K562 (cell line): ENCODE data around the gene CEP76. TPM values are rescaled to one million over a fixed set of nuclear protein-coding genes. Genes with fewer than 3 reads are reported as not detected.

Experiments used
- ATAC-seq: fragments of 200-7000 bp; cut with Tn5 transposase; 3 replicates; pipeline ENCODE4 v1.9.1; 2020; ENCODE audit warnings: moderate library complexity
- BruUV-seq: library from RNA; stranded (reverse); fragments of 400-500 nt; replicated peaks from 2 replicates; lab custom pipeline; 2021; lab: Mats Ljungman, UMichigan
- CTCF ChIA-PET: fragments of 300-600 bp; formaldehyde crosslinking; extraction: SDS; loops from one replicate; lab custom pipeline; 2021; ENCODE audit warnings: low intra/inter-chr PET ratio; lab: Yijun Ruan, JAX
- POLR2A ChIA-PET: fragments of 300-600, 350-650 bp; sonication (Branson Sonifier 250); formaldehyde crosslinking; extraction: SDS; loops from one replicate; lab custom pipeline; 2021; ENCODE audit warnings: antibody characterized with exemption, inconsistent platforms; lab: Yijun Ruan, JAX
- DNase-seq, 4 experiments: peaks; one replicate each; pipeline versions ENCODE4 v3.0.0 to v3.0.0-alpha.2; 2011 to 2018; ENCODE audit warnings: low spot score in 3 of 4, mixed read lengths in 3 of 4; ENCODE audit errors: extremely low read depth in 1 of 4
- FAIRE-seq: peaks from 2 replicates; lab custom pipeline; 2011; peaks lifted over from hg19 to GRCh38; lab: Jason Lieb, UNC
- H2AFZ ChIP-seq: 2 replicates; pipeline ENCODE4 v1.6.0; 2011; ENCODE audit warnings: low read depth, low read length, control low read depth, inconsistent platforms
- H3K27ac ChIP-seq: fragments of 200-600 bp; 3 replicates; pipeline ENCODE4 v1.8.0; 2011; ENCODE audit warnings: low read depth, mild to moderate bottlenecking, control low read depth, inconsistent platforms, low read length, moderate library complexity, mixed read lengths; ENCODE audit errors: extremely low read depth
- H3K27me3 ChIP-seq, 2 experiments: fragments of 300-600 bp in 1 of 2; 2 replicates in 1 of 2; 3 replicates in 1 of 2; pipeline versions ENCODE4 v1.6.0 to v1.8.0; 2011; ENCODE audit warnings: inconsistent platforms in 2 of 2, low read length in 2 of 2, mild to moderate bottlenecking in 1 of 2, mixed read lengths in 1 of 2, moderate library complexity in 1 of 2; ENCODE audit not compliant: control insufficient read depth in 2 of 2, insufficient read depth in 2 of 2
- H3K36me3 ChIP-seq: fragments of 300-600 bp; 3 replicates; pipeline ENCODE4 v1.8.0; 2011; ENCODE audit warnings: mild to moderate bottlenecking, low read length, inconsistent platforms; ENCODE audit not compliant: control insufficient read depth, insufficient read depth
- H3K4me1 ChIP-seq, 2 experiments: fragments of 200-600 bp in 1 of 2; replicated peaks in 1 of 2; 2 replicates in 1 of 2; 3 replicates in 1 of 2; pipeline versions ENCODE4 v1.5.1 to v1.8.0; 2011; ENCODE audit warnings: inconsistent platforms in 2 of 2, low read length in 2 of 2, mild to moderate bottlenecking in 1 of 2, mixed read lengths in 1 of 2, moderate library complexity in 1 of 2; ENCODE audit not compliant: control insufficient read depth in 2 of 2, insufficient read depth in 2 of 2
- H3K4me2 ChIP-seq: 2 replicates; pipeline ENCODE4 v1.6.1; 2011; ENCODE audit warnings: low read length, control low read depth, inconsistent platforms, mixed read lengths; ENCODE audit not compliant: insufficient read depth
- H3K4me3 ChIP-seq: fragments of 200-600 bp; sonication (generic), shearing (Covaris generic); 2 replicates; pipeline ENCODE4 v1.5.1; 2016; ENCODE audit warnings: control low read depth, inconsistent platforms
- H3K79me2 ChIP-seq: fragments of 200-600 bp; 3 replicates; pipeline ENCODE4 v1.8.0; 2011; ENCODE audit warnings: low read length, inconsistent platforms; ENCODE audit not compliant: control insufficient read depth, insufficient read depth
- H3K9ac ChIP-seq, 2 experiments: 2 replicates each; pipeline versions ENCODE4 v1.6.0 to v1.6.1; 2011; ENCODE audit warnings: low read depth in 2 of 2, low read length in 2 of 2, control low read depth in 1 of 2, inconsistent platforms in 1 of 2, mild to moderate bottlenecking in 1 of 2, mixed read lengths in 1 of 2; ENCODE audit not compliant: insufficient read depth in 1 of 2
- H3K9me1 ChIP-seq: one replicate; pipeline ENCODE4 v1.6.0; 2011; ENCODE audit warnings: inconsistent platforms, mild to moderate bottlenecking, low read length, moderate library complexity; ENCODE audit not compliant: control insufficient read depth, insufficient read depth
- H3K9me3 ChIP-seq: replicated peaks from 2 replicates; pipeline ENCODE4 v1.5.1; 2011; ENCODE audit warnings: low read depth, low read length, inconsistent platforms; ENCODE audit not compliant: control insufficient read depth, insufficient read depth
- H4K20me1 ChIP-seq: replicated peaks from 2 replicates; pipeline ENCODE4 v1.6.1; 2011; ENCODE audit warnings: low read length, inconsistent platforms, mixed read lengths; ENCODE audit not compliant: control insufficient read depth, insufficient read depth
- CAMTA2 ChIP-seq: fragments of 250-450 bp; sonication (Bioruptor Pico); conservative IDR thresholded peaks from 2 replicates; pipeline ENCODE4 v1.5.1; 2022
- CTCF ChIP-seq, 3 experiments: IDR thresholded peaks in 2 of 3; conservative IDR thresholded peaks in 1 of 3; 2 replicates each; pipeline ENCODE4 v1.5.1; 2011 to 2012; ENCODE audit warnings: low read length in 3 of 3, mild to moderate bottlenecking in 3 of 3, control low read depth in 2 of 3, improper control_type of control experiment in 1 of 3, inconsistent platforms in 1 of 3, low read depth in 1 of 3, mixed read lengths in 1 of 3, moderate library complexity in 1 of 3; ENCODE audit not compliant: insufficient read depth in 2 of 3
- KAT2B ChIP-seq: IDR thresholded peaks from one replicate; pipeline ENCODE4 v1.6.1; 2012; ENCODE audit warnings: low read depth, mild to moderate bottlenecking, control low read depth, inconsistent platforms, low read length, moderate library complexity
- RAD21 ChIP-seq, 2 experiments: fragments of 250-450 bp in 1 of 2; fragments of 450-650 bp in 1 of 2; sonication (Bioruptor Pico) in 1 of 2; formaldehyde crosslinking in 1 of 2; IDR thresholded peaks in 1 of 2; conservative IDR thresholded peaks in 1 of 2; 2 replicates each; pipeline versions ENCODE4 v1.4.0 to v1.8.0; 2020 to 2022; ENCODE audit warnings: mild to moderate bottlenecking in 2 of 2, moderate library complexity in 1 of 2
- RBM25 ChIP-seq: fragments of 200-400 bp; formaldehyde crosslinking; IDR thresholded peaks from 2 replicates; pipeline ENCODE4 v1.6.1; 2018; ENCODE audit warnings: low read length, low read depth, moderate library complexity; ENCODE audit not compliant: severe bottlenecking
- RNF2 ChIP-seq: sonication (generic); IDR thresholded peaks from 2 replicates; pipeline ENCODE4 v1.6.1; 2016
- SAP30 ChIP-seq: fragments of 200-600 bp; sonication (generic); IDR thresholded peaks from 2 replicates; pipeline ENCODE4 v1.6.1; 2012; ENCODE audit warnings: borderline replicate concordance, low read depth, mild to moderate bottlenecking, moderate library complexity, low read length, control low read depth, inconsistent platforms; ENCODE audit not compliant: insufficient read depth, poor library complexity, severe bottlenecking
- SIN3B ChIP-seq: fragments of 450-650 bp; IDR thresholded peaks from 2 replicates; pipeline ENCODE4 v1.6.1; 2017; ENCODE audit warnings: low read depth, mild to moderate bottlenecking, moderate library complexity
- ZNF174 ChIP-seq: fragments of 250-450 bp; sonication (Bioruptor Pico); IDR thresholded peaks from 2 replicates; pipeline ENCODE4 v1.4.0; 2020; ENCODE audit warnings: mild to moderate bottlenecking
- WGBS: fragments of 100-300 bp; shearing (Covaris generic); methylation state at CpG from one replicate; pipeline ENCODE4 v1.1.6; 2016; ENCODE audit warnings: low coverage, mixed read lengths; ENCODE audit not compliant: insufficient coverage; ENCODE audit errors: missing lambda C conversion rate; 5-methylcytosine and 5-hydroxymethylcytosine counted together
- in situ Hi-C: fragments of 300-500 bp; cut with MboI; formaldehyde crosslinking; loops from 4 replicates; pipeline ENCODE4 v1.15.0; 2018; ENCODE audit warnings: inconsistent platforms, mixed read lengths
- intact Hi-C: fragments of 100-400 bp; cut with micrococcal nuclease; formaldehyde crosslinking; loops from 2 replicates; pipeline ENCODE4 v1.14.2; 2022
- polyA plus RNA-seq, 8 experiments: library from polyadenylated mRNA; depleted of rRNA in 4 of 8; stranded (reverse) in 5 of 8; unstranded in 3 of 8; fragments of >200 nt; fragmentation: Nextera tagmentation in 2 of 8; fragmentation: Illumina TruSeq in 1 of 8; extraction: Ambion mirVana in 2 of 8; extraction: Trizol in 1 of 8; gene quantifications; 2 replicates each; pipeline versions ENCODE4 v1.2.1 to v1.2.3, GENCODE V29; 2011 to 2014; ENCODE audit warnings: inconsistent platforms in 1 of 8, missing spikeins in 1 of 8
- total RNA-seq, 7 experiments: library from RNA; depleted of rRNA in 6 of 7; stranded (reverse); fragments of >200 nt in 6 of 7; fragmentation: Illumina TruSeq in 2 of 7; extraction: Trizol in 2 of 7; gene quantifications; 2 replicates each; pipeline versions ENCODE4 v1.2.1 to v1.2.3, GENCODE V29; 2011 to 2021; ENCODE audit warnings: low replicate concordance in 1 of 7
- TF ChIP-seq, protein P1 (sequence below): sonication (generic); formaldehyde crosslinking; IDR thresholded peaks from 2 replicates; pipeline ENCODE4 v1.8.0; 2022; ENCODE audit warnings: missing genetic modification reagents, mild to moderate bottlenecking, moderate library complexity, borderline replicate concordance

The CEP76 gene
- total and polyA plus RNA-seq, 9 of the 15 experiments (the other 6 are each of a cell fraction or from before 2014, with no cell fraction given), result 5.3 to 27.3 (median 19.3) TPM

DNA sequence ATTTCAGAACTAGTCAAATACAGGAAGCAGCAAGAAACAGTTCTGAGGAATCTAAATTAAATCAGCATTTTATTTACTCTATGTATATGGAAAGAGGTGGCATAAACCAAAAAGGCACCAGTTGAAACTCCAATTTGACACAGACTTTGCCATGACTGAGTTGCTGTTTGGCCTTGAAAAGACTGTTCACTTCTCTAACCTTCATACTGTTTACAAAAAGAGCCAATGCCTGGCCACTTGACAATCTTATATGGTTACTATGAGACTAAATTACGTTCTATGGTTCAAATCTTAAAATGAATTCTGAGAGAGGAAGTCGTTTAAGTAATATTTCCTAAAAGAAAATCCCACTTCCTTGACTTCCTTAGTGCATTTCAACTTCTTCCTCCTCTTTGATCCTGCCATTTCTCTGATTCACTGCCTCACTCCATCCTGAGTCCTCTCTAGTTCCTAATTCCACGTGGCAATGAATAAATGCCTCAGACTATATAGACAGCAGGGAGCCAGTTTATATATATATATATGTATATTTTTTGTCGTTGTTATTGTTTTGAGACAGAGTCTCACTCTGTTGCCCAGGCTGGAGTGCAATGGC lies 13.2 kb downstream of the CEP76 start:
- Histone ChIP-seq H3K9me3 (no peaks in the 10 kb centered on the region), H4K20me1 (0 out of 2 replicates have a peak, but pooled peaks cover 2% of the 10 kb centered on the region), H3K27me3 (no peaks in the 10 kb centered on the region), H3K27ac (no peak overlapping the region), H3K9me1 (no peaks in the 10 kb centered on the region), H3K9ac (no peak overlapping the region)
- no TSS peak for BruUV-seq
- FAIRE-seq, result no peak
- intact Hi-C loops (no loop called here), in situ Hi-C loops (no loop called here)
- 71% methylated on average over 4 of the region's 4 CpGs for WGBS
- DNase-seq, result no peak
- POLR2A ChIA-PET, result interaction anchor here (0.7 to 0.9 kb wide), 2 partner anchors 12 to 16 kb away, joined by 3 read pairs; no protein-coding TSS in a partner anchor
- ATAC-seq, result no peak
- CTCF ChIA-PET, result no interaction called here
- TF ChIP-seq, protein P1, sequence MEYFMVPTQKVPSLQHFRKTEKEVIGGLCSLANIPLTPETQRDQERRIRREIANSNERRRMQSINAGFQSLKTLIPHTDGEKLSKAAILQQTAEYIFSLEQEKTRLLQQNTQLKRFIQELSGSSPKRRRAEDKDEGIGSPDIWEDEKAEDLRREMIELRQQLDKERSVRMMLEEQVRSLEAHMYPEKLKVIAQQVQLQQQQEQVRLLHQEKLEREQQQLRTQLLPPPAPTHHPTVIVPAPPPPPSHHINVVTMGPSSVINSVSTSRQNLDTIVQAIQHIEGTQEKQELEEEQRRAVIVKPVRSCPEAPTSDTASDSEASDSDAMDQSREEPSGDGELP (CRISPR knock-in tag), result no peak
- TF ChIP-seq RBM25, result no peak
- TF ChIP-seq, all 486 proteins: peak for 0
- Histone ChIP-seq H3K4me2 (no peak overlapping the region), H3K4me1 (no peaks in the 10 kb centered on the region), H3K36me3 (peaks cover 33% of the 10 kb centered on the region), H3K4me3 (no peak overlapping the region), H2AFZ (no peak overlapping the region), H3K79me2 (no peaks in the 10 kb centered on the region)

GRCh38 chr18:12686100-12686499 lies 16.4 kb downstream of the CEP76 start:
- intact Hi-C loops, result no loop called here
- CTCF ChIA-PET, result no interaction called here
- Histone ChIP-seq H3K9ac (no peak overlapping the region), H3K36me3 (peaks cover 28% of the 10 kb centered on the region; the same call in 2 of the 3 replicates), H3K9me1 (no peaks in the 10 kb centered on the region), H3K4me3 (no peak overlapping the region), H3K79me2 (no peaks in the 10 kb centered on the region), H3K9me3 (no peaks in the 10 kb centered on the region), H3K4me2 (no peak overlapping the region), H3K27ac (no peak overlapping the region), H3K27me3 (no peaks in the 10 kb centered on the region), H4K20me1 (no peaks in the 10 kb centered on the region), H3K4me1 (no peaks in the 10 kb centered on the region), H2AFZ (no peak overlapping the region)
- in situ Hi-C loops, result no loop called here
- POLR2A ChIA-PET, result interaction anchor here (1.0 to 1.8 kb wide), 2 partner anchors 16 to 245 kb away, joined by 3 to 8 read pairs; partner anchors contain the start of genes CEP76 and PSMG2
- WGBS, result 86% methylated on average over 3 of the region's 3 CpGs
- DNase-seq, result peak in 1 of 4 experiments; percentile 20
- FAIRE-seq, result peak; percentile 46
- no TSS peak for BruUV-seq
- peak; percentile 81 for ATAC-seq
- TF ChIP-seq CAMTA2 (CRISPR knock-in tag) (no peak), RAD21 (CRISPR knock-in tag; conservative IDR thresholded peaks at IDR 0.05 in 1 of 2, IDR thresholded peaks at IDR 0.05 in 1 of 2) (peak in 1 of 2 experiments; percentile 15; a peak in 1 of 4 replicates), ZNF174 (CRISPR knock-in tag) (no peak), KAT2B (no peak), RNF2 (no peak), SAP30 (no peak), CTCF (IDR thresholded peaks at IDR 0.05 in 2 of 3, conservative IDR thresholded peaks at IDR 0.05 in 1 of 3; ENCODE audit: insufficient read depth in 2 of 3, low read depth in 1 of 3, low read length in 3 of 3) (peak; percentile 13 to 36 (median 28); a peak in 1 of 6 replicates), SIN3B (no peak)
